Ishikawa (cell line): Measurements from ENCODE around the gene RIMS1.

Experiments
- CEBPB ChIP-seq: IDR thresholded peaks from 2 replicates; pipeline ENCODE4 v1.6.1; 2012
- CREB1 ChIP-seq: IDR thresholded peaks from 2 replicates; pipeline ENCODE4 v1.6.1; 2012; ENCODE audit warnings: low read depth
- EGR1 ChIP-seq: IDR thresholded peaks from 2 replicates; pipeline ENCODE4 v1.6.1; 2012
- EP300 ChIP-seq: IDR thresholded peaks from 2 replicates; pipeline ENCODE4 v1.6.1; 2012; ENCODE audit warnings: borderline replicate concordance
- FOXM1 ChIP-seq: IDR thresholded peaks from 2 replicates; pipeline ENCODE4 v1.6.1; 2012; ENCODE audit warnings: low read depth, borderline replicate concordance
- MAX ChIP-seq: IDR thresholded peaks from 2 replicates; pipeline ENCODE4 v1.6.1; 2012
- NFIC ChIP-seq: IDR thresholded peaks from 2 replicates; pipeline ENCODE4 v1.6.1; 2012
- RAD21 ChIP-seq: IDR thresholded peaks from 2 replicates; pipeline ENCODE4 v1.6.1; 2012; ENCODE audit warnings: low read depth
- TAF1 ChIP-seq: IDR thresholded peaks from 2 replicates; pipeline ENCODE4 v1.6.1; 2012; ENCODE audit warnings: low read depth, mild to moderate bottlenecking
- TCF12 ChIP-seq: IDR thresholded peaks from 2 replicates; pipeline ENCODE4 v1.6.1; 2012; ENCODE audit warnings: low read depth
- TEAD4 ChIP-seq: IDR thresholded peaks from 2 replicates; pipeline ENCODE4 v1.6.1; 2012
- YY1 ChIP-seq: IDR thresholded peaks from 2 replicates; pipeline ENCODE4 v1.6.1; 2012; ENCODE audit warnings: low read depth
- ZBTB7A ChIP-seq: IDR thresholded peaks from 2 replicates; pipeline ENCODE4 v1.6.1; 2012; ENCODE audit warnings: low read depth
- TF ChIP-seq, protein P1 (sequence below): IDR thresholded peaks from 2 replicates; pipeline ENCODE4 v1.6.1; 2012; ENCODE audit warnings: low read depth, mild to moderate bottlenecking
- TF ChIP-seq, protein P2 (sequence below): IDR thresholded peaks from 2 replicates; pipeline ENCODE4 v1.6.1; 2012

The RIMS1 gene

GRCh38 chr6:72035486-72035885 lies 149.1 kb downstream of the RIMS1 start:
- no peak for TF ChIP-seq FOXM1
- TF ChIP-seq YY1: no peak
- TF ChIP-seq RAD21: no peak
- TF ChIP-seq, protein P1, sequence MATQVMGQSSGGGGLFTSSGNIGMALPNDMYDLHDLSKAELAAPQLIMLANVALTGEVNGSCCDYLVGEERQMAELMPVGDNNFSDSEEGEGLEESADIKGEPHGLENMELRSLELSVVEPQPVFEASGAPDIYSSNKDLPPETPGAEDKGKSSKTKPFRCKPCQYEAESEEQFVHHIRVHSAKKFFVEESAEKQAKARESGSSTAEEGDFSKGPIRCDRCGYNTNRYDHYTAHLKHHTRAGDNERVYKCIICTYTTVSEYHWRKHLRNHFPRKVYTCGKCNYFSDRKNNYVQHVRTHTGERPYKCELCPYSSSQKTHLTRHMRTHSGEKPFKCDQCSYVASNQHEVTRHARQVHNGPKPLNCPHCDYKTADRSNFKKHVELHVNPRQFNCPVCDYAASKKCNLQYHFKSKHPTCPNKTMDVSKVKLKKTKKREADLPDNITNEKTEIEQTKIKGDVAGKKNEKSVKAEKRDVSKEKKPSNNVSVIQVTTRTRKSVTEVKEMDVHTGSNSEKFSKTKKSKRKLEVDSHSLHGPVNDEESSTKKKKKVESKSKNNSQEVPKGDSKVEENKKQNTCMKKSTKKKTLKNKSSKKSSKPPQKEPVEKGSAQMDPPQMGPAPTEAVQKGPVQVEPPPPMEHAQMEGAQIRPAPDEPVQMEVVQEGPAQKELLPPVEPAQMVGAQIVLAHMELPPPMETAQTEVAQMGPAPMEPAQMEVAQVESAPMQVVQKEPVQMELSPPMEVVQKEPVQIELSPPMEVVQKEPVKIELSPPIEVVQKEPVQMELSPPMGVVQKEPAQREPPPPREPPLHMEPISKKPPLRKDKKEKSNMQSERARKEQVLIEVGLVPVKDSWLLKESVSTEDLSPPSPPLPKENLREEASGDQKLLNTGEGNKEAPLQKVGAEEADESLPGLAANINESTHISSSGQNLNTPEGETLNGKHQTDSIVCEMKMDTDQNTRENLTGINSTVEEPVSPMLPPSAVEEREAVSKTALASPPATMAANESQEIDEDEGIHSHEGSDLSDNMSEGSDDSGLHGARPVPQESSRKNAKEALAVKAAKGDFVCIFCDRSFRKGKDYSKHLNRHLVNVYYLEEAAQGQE: no peak
- no peak for TF ChIP-seq EP300
- no peak for TF ChIP-seq NFIC

DNA sequence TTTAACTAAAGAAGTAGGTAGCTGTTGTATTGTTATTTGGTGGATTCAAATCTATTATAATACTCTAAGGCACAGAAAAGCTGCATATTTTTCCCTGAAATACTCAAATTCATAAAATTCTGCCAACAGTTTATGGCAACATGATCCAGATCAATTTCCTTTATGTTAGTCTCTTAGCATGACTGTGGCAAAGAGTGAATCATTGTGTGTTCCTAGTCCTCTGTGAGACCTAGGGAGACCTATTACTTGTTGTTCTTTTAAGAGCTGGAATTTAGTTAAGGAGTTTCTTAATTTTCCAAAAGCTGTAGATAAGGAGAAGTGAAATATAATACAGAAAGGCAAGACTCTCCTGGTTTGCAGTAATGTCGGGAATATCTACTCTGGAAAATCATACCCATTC lies 149.6 kb downstream of the RIMS1 start:
- TF ChIP-seq RAD21 (no peak), NFIC (no peak), FOXM1 (no peak), TAF1 (no peak), TEAD4 (no peak), EGR1 (no peak), MAX (no peak), YY1 (no peak), TCF12 (no peak), ZBTB7A (no peak), EP300 (no peak), CREB1 (no peak), CEBPB (no peak)
- TF ChIP-seq, protein P1: no peak
- TF ChIP-seq, protein P2, sequence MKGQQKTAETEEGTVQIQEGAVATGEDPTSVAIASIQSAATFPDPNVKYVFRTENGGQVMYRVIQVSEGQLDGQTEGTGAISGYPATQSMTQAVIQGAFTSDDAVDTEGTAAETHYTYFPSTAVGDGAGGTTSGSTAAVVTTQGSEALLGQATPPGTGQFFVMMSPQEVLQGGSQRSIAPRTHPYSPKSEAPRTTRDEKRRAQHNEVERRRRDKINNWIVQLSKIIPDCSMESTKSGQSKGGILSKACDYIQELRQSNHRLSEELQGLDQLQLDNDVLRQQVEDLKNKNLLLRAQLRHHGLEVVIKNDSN: no peak

DNA sequence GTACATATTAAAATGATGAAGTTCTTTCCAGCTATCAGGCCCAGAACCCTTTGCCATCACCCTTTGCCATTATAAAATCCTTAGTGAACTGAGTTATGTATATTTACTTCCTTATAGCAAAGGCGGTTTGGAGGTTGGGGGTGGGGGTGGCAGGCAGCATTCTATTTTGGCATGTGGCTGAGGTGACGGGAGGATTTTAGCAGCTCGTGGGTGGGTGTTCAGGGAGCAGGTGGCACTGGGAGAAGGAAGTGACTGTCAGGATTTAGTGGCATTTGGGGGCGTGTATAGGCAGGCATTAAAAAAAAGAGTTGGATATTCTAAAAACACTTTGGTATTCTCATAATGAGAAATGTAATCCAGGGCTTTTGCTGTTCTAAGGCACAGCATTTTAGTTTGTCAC lies 150.7 kb downstream of the RIMS1 start:
- TF ChIP-seq YY1: no peak
- no peak for TF ChIP-seq ZBTB7A
- no peak for TF ChIP-seq TCF12
- no peak for TF ChIP-seq EP300
- no peak for TF ChIP-seq RAD21
- TF ChIP-seq TEAD4: no peak
- TF ChIP-seq NFIC: no peak
- TF ChIP-seq CREB1: no peak
- no peak for TF ChIP-seq FOXM1
- TF ChIP-seq, protein P1: no peak
- no peak for TF ChIP-seq MAX
- no peak for TF ChIP-seq CEBPB
- TF ChIP-seq, protein P2: no peak
- TF ChIP-seq TAF1: no peak
- TF ChIP-seq EGR1: no peak

GRCh38 chr6:72040111-72040510 lies 153.8 kb downstream of the RIMS1 start:
- TF ChIP-seq, protein P1: no peak
- TF ChIP-seq TAF1 (no peak), ZBTB7A (no peak), RAD21 (no peak), YY1 (no peak), TCF12 (no peak), NFIC (no peak), CREB1 (no peak), FOXM1 (no peak), EP300 (no peak), TEAD4 (no peak), CEBPB (no peak), MAX (no peak), EGR1 (no peak)
- TF ChIP-seq, protein P2: no peak
